NCI-H446 (cell line): Measurements from ENCODE around the gene TRUB1.
"Not testable (repeated sequence)": the region's sequence is repeated elsewhere in the genome, so short reads cannot be mapped to it uniquely, and the experiment has no call there.

Experiments
- DNase-seq, 2 experiments: peaks; one replicate each; lab custom pipeline; 2025; lab: John Stamatoyannopoulos, UW

TRUB1 gene

GRCh38 chr10:114937962-114938855 lies at the start of gene TRUB1:
TSS of gene TRUB1 (plus strand) at chr10:114938195. CDS start at chr10:114938254, 59 bp downstream.
- peak; percentile 79 to 86 for DNase-seq

GRCh38 chr10:114893251-114893650 lies 44.7 kb upstream of the TRUB1 start:
- peak in 1 of 2 experiments; percentile 57 for DNase-seq

GRCh38 chr10:114894911-114895310 lies 43.1 kb upstream of the TRUB1 start:
- DNase-seq: no peak

GRCh38 chr10:114897011-114897410 lies 41.0 kb upstream of the TRUB1 start:
- DNase-seq: not testable (repeated sequence)

GRCh38 chr10:114897593-114897992 lies 40.4 kb upstream of the TRUB1 start:
- no peak for DNase-seq

- DNase-seq: no peak
Measured at GRCh38 chr10:114899982-114900381, 38.0 kb upstream of the TRUB1 start.

- DNase-seq: no peak
Measured at GRCh38 chr10:114900658-114901057, 37.3 kb upstream of the TRUB1 start.

GRCh38 chr10:114902151-114902550 lies 35.8 kb upstream of the TRUB1 start:
- DNase-seq: no peak

GRCh38 chr10:114905450-114905849 lies 32.5 kb upstream of the TRUB1 start:
- DNase-seq: no peak

GRCh38 chr10:114906981-114907380 lies 31.0 kb upstream of the TRUB1 start:
- no peak for DNase-seq

GRCh38 chr10:114908896-114909295 lies 29.1 kb upstream of the TRUB1 start:
- no peak for DNase-seq

GRCh38 chr10:114911052-114911711 lies 26.8 kb upstream of the TRUB1 start:
- no peak for DNase-seq

GRCh38 chr10:114911801-114912469 lies 26.1 kb upstream of the TRUB1 start:
- DNase-seq: no peak

- no peak for DNase-seq
Measured at GRCh38 chr10:114912470-114912859, 25.5 kb upstream of the TRUB1 start.

- no peak for DNase-seq
Measured at GRCh38 chr10:114914560-114914959, 23.4 kb upstream of the TRUB1 start.

- no peak for DNase-seq
Measured at GRCh38 chr10:114915294-114915693, 22.7 kb upstream of the TRUB1 start.

- no peak for DNase-seq
Measured at GRCh38 chr10:114916653-114917052, 21.3 kb upstream of the TRUB1 start.

- DNase-seq: no peak
Measured at GRCh38 chr10:114917459-114917858, 20.5 kb upstream of the TRUB1 start.

GRCh38 chr10:114917927-114918672 lies 19.9 kb upstream of the TRUB1 start:
- no peak for DNase-seq

GRCh38 chr10:114920459-114920858 lies 17.5 kb upstream of the TRUB1 start:
- DNase-seq: no peak

GRCh38 chr10:114922003-114922402 lies 16.0 kb upstream of the TRUB1 start:
- DNase-seq: no peak

GRCh38 chr10:114923551-114923950 lies 14.4 kb upstream of the TRUB1 start:
- DNase-seq: no peak
